Neural progenitor cell (in vitro differentiated cells): Measurements from ENCODE around the gene CEP104.

Source experiments
- EZH2 ChIP-seq: fragments of 200-600 bp; sonication (generic); IDR thresholded peaks from 2 replicates; pipeline ENCODE4 v1.6.1; 2017; ENCODE audit warnings: antibody characterized with exemption, mild to moderate bottlenecking, moderate library complexity
- TF ChIP-seq, protein P1 (sequence below): fragments of 200-600 bp; sonication (generic); IDR thresholded peaks from 2 replicates; pipeline ENCODE4 v1.5.1; 2017; ENCODE audit warnings: antibody characterized with exemption, mild to moderate bottlenecking

DNA sequence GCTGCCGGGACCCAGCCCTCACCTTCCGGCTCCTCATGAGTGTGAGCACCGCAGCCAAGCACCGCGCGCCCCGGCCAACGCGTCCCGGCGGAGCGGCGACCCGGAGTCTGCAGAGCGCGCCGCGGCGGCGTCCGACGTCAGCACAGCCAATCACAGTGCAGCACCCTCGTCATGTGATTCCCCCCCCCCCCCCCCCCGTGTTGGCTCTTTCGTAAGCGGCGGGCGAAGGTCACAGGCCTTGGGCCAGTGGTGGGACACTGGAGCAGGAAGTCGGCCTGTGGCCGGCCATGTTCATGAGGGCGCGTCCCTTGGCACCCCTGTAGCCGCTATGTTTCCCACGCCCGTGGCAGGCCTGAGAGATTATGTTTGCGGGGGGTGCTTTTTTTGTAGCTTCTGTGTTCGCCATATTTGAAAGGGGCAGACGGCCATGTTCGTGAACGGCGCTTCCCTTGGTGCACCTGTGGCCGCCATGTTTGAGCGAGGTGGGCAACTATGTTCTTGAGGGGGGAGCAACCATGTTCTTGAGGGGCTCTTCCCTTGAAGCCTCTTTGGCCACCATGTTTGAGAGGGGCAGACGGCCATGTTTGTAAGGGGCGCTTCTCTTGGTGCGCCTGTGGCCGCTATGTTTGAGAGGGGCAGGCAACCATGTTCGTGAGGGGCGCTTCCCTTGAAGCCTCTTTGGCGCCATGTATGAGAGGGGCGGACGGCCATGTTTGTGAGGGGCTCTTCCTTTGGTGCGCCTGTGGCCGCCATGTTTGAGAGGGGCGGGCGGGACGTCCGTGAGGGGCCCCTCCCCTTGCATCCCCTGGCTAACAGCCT is 43.3 kb upstream of the CEP104 start, which contains the start of gene C1orf174:
- TF ChIP-seq, protein P1, sequence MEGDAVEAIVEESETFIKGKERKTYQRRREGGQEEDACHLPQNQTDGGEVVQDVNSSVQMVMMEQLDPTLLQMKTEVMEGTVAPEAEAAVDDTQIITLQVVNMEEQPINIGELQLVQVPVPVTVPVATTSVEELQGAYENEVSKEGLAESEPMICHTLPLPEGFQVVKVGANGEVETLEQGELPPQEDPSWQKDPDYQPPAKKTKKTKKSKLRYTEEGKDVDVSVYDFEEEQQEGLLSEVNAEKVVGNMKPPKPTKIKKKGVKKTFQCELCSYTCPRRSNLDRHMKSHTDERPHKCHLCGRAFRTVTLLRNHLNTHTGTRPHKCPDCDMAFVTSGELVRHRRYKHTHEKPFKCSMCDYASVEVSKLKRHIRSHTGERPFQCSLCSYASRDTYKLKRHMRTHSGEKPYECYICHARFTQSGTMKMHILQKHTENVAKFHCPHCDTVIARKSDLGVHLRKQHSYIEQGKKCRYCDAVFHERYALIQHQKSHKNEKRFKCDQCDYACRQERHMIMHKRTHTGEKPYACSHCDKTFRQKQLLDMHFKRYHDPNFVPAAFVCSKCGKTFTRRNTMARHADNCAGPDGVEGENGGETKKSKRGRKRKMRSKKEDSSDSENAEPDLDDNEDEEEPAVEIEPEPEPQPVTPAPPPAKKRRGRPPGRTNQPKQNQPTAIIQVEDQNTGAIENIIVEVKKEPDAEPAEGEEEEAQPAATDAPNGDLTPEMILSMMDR, result no peak
- no peak for TF ChIP-seq EZH2
